Right lobe of liver (tissue), 4 donors: ENCODE results near the gene HOXA3.

Source experiments
- CTCF ChIP-seq, 4 donors: fragments of 200-600 bp in 3 of 4; fragments of 450-650 bp in 1 of 4; IDR thresholded peaks; one replicate each; pipeline versions ENCODE4 v1.5.1 to v1.8.0; 2016 to 2022; ENCODE audit warnings: antibody characterized with exemption in 4 of 4, mild to moderate bottlenecking in 2 of 4
- POLR2A ChIP-seq: fragments of 450-650 bp; IDR thresholded peaks from one replicate; pipeline ENCODE4 v1.6.1; 2017; ENCODE audit warnings: antibody characterized with exemption, mild to moderate bottlenecking
- donor health status: DM: no; HTN: no; CAD: no.
- donor health status: DM: no; HTN: no; CAD: no.
- donor health status: DM: no; HTN: yes; CAD: no.

GRCh38 chr7:27187475-27188385 lies 35.3 kb upstream of the HOXA3 start:
- no peak for TF ChIP-seq POLR2A
- TF ChIP-seq CTCF (IDR thresholded peaks at IDR 0.05), result no peak
